CD4-positive, alpha-beta T cell treated with Interleukin-12 subunit alpha and Interleukin-12 subunit beta, for 1 hour (primary cell): Measurements from ENCODE around the gene KRTAP4-6.
A peak's percentile ranks its signal among the peaks of the same experiment; 100 is the strongest.
"Not testable (repeated sequence)": the region's sequence is repeated elsewhere in the genome, so short reads cannot be mapped to it uniquely, and the experiment has no call there.

Experiments
- DNase-seq: peaks from one replicate; pipeline ENCODE4 v3.0.0-alpha.2; 2020

Gene KRTAP4-6

DNA sequence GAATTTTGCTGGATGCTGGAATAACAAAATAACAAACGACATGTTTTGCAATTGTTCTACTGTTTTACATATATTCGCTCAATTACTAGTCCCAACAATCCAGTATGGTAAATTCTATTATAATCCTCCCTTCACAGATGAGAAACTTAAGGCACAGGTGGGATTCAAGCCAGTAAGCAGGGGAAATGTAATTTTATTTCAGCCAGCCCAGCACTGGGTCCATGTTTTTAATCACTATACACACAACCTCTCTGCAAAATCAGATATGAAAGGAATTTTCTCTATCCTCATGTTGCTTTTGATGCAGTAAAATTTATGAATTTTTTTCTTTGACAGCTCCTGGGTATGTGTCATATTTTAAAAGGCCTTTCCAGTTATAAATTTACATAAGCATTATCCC, 4.9 kb upstream of the KRTAP4-6 start:
- no peak for DNase-seq

DNA sequence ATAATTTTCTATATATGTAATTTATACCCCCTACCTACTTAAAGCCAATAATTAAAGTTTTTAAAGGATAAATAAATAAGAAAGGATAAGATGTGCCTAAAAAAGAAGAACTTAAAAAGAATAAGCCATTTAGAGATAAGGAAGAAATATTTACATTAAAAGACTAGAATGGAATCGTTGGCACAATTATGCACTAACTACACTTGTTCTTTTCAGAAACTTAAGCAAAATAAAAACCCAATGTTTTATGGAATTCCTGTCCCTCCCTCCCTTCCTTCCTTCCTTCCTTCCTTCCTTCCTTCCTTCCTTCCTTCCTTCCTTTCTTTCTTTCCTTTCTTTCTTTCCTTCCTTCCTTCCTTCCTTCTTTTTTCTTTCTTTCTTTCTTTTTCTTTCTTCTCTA, 4.5 kb upstream of the KRTAP4-6 start:
- no peak for DNase-seq

DNA sequence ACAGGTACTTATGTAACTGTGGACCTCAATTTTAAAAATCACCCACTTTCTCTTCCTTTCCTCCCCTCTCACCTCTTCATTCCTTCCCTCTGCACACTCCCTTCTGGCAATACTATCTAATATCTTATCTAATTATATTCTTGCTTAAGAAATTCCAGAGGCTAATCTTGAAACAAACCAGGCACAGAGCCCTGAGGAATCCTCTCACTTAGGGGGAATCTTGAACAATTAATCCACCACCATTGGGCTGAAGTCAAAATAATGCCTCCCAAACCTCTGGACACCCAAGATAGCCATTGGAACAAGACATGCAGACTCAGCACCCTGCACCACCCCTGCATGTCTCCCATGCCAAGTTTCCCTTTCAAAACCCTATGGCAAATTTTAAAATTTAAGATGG, 1.0 kb upstream of the KRTAP4-6 start:
- no peak for DNase-seq

DNA sequence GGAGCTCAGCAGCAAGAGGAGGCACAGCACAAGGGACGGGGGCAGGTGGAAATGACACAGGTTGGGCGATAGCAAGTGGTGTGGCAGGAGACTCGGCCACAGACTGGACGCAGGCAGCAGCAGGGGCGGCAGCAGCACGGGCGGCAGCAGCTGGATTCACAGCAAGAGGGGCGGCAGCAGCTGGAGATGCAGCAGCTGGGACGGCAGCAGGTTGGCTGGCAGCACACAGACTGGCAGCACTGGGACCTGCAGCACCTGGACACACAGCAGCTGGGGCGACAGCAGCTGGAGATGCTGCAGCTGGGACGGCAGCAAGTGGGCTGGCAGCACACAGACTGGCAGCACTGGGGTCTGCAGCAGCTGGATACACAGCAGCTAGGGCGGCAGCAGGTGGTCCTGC, 479 bp downstream of the KRTAP4-6 start:
- DNase-seq = not testable (repeated sequence)

DNA sequence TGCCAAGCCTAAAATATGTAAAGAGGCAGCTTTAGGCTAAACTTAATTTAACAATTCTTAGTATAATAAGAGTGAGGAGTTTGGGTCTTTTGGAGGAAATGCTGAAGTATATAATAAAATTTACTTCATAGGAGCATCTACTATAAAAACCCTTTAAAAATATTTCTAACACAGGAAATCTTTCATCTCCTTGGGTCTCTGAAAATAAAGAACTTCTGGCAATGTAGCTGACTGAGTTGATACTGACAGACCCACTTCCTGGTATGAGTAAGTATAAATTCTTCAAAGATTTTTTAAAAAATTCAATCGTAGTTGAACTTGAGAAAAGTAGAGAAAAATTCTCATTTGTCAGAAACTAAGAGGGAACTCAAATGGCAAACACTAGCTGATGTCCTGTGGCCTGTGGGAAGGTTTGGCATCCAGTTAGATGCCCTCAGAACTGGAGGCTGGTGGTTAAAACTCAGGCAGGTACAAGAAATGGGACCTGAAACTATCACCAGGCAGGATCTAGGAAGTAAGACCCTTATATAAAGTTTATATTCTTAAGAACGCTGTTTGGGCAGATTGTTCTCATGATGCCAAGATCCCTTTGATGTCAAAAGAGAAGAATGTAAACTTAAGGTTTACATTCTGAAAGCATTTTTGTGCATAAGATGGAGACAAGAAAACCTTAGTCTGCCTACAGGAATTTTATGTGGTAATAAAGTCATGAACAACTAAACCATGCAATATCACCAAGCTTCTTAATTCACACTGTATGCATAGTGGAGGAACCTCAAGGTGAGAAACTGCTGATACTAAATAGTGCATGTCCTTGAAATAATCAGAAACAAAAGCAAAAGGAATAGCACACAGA, 6.2 kb downstream of the KRTAP4-6 start:
- DNase-seq = no peak

DNA sequence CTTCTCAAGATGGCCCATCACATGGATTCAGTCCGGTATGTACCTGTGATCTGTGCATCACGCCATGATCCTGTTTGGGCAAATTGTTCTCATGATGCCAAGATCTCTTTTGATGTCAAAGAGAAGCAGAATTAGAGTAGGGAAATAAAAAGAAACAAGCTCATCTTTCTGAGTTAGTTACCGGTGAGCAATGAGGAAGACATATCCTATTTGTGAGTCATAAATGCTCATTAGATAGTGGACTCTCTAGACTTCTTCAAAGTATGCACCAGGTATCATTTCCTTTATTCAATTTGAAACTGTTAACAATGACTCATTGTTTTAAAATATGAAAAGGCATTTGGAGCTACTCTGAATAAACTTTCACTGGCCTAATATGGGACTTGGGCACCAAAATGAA, 8.4 kb downstream of the KRTAP4-6 start:
- no peak for DNase-seq

DNA sequence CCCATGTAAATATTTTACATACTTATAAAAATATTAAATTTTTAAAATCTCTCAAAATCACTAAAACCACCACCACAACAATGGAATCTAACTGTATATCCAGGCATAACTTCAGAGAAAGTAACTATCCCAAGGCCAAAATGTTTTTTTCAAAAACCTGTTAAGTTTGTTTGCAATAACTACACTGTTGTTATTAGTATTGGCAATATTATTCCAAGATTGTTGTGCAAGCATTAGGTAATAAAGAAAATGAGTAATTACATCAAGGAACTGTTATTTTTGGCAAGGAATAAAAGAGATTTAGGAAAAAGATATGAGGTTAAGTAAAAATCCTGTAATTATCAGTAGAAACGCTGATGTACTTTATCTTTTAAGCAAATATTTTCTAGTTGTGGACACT, 13.0 kb downstream of the KRTAP4-6 start:
- no peak for DNase-seq

DNA sequence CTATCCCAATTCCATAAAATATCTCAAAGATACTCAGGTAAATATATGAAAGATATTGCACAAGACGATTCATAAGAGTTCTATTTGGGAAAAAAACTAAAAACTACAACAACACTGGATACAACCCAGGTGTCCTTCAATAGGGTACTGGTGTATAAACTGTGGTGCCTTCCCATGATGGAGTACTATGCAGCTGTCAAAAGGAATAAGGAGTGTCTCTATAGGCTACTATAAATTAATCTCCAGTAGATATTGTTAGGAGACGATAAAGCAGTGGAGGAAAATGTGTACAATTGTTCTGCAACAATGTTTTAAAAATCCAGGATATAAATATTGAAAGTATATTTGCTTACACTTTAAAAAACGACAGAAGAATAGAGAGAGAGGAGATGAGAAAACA, 13.9 kb downstream of the KRTAP4-6 start:
- no peak for DNase-seq

DNA sequence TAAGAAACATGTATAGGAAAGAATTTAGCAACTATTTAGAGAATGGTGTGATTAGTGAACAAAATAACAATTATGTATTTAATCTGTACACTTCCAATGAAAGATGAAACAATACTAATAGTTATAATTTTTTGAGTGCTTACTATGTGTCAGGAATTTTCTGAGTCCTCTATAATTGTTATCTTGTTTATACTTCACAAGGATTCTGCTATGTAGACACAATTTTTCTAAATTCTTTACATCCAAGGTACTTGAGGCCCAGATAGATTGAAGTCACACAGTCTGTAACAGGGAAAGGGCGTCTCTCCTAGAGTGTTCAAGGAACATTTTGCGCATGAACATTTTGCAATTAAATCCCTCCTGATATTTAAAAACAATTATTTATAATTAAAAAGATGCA, 15.3 kb downstream of the KRTAP4-6 start:
- DNase-seq = no peak

DNA sequence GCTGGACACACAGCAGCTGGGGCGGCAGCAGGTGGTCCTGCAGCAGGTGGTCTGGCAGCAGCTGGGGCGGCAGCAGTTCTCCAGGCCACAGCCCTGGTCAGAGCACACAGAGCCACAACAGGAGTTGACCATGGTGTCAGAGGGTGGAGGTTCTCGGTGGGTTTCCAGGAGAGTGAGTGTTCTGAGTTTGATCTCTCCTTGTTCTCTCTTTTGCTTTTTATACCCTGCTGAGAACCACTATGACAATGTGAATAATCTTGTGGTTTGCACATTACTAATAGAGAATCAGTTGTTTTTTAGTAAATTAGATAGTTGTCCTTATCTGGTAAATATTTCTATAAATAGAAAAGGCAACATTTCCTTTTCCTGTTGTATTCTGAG, 16.4 kb downstream of the KRTAP4-6 start, which contains the start of gene KRTAP4-12:
KRTAP4-12 (minus strand) TSS at position 192 of the 381 bp plus-strand sequence; CDS start at position 132, 60 bp downstream.
- not testable (repeated sequence) for DNase-seq

DNA sequence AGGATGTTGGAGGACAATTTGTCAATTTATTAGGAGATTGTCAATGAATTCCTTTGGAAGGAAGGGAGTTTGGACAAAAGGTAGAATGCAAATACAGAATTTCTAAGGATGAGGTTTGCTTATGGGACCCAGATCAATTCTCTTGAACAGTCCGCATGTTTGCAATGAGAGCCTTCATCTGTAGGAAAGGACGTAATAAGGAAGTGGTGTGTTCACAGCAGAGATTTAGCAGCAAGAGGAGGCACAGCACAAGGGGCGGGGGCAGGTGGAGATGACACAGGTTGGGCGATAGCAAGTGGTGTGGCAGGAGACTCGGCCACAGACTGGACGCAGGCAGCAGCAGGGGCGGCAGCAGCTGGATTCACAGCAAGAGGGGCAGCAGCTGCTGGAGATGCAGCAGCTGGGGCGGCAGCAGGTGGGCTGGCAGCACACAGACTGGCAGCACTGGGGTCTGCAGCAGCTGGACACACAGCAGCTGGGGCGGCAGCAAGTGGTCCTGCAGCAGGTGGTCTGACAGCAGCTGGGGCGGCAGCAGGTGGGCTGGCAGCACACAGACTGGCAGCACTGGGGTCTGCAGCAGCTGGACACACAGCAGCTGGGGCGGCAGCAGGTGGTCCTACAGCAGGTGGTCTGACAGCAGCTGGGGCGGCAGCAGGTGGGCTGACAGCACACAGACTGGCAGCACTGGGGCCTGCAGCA, 16.9 kb downstream of the KRTAP4-6 start:
- not testable (repeated sequence) for DNase-seq

DNA sequence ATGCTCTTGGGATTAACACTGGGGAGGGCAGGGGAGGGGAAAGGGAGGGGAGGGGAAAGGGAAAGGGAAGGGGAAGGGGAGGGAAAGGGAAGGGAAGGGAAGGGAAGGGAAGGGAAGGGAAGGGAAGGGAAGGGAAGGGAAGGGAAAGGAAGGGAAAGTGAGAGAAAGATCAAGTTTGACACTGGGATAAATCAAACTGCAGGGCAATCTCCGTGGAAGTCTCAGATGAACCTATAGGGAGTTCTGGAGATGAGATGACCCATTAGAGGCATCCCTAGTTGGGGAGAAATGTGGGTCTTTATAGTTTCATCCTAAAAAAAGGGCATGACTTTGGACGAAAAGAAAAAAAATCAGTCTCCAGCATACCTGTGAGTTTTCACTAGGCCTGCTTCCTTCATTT, 18.6 kb downstream of the KRTAP4-6 start:
- DNase-seq = no peak

DNA sequence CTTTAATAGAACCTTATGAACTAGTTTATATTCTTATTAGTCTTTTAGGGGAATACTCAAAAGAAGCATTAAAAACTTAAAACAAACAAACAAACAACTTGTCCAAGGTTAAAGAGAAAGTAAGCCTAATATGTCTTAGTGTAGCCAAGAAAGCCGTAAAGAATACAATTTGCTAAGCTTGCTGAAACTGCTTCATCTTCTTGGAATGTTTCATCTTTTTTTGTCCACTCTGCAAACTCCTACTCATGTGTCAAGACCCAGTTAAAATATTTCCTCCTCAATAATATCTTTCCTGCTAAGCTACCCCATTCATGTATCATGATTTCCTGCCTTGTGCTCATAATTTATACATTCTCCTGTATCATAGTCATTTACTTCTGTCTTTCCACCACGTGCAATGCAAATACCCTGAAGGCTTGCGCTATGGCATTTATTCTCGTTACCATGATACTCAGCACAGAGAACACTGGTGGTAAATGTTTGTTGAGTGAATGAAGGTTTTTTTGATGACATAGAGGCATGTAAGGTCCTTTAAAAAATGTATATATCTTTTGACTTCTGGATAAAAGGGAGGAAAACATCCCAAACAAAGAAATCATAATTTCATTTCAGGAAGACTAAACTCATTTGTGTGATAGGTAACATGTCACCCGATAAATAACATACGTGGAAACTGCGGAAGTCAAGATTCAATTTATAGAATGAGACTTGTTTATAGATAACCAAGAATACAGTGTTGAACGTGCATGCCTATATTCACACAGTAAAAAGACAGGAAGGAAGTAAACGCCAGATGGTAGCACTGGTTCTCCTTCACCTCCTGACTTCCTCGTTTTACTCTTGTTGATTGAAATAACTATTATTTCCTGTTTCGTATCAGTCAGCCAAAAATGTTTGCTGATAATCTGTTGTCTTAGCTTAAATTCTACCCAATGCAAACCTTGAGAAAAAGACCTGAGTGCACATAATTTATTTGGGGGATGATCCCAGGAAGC, 20.4 kb downstream of the KRTAP4-6 start:
- peak; percentile 10 for DNase-seq

DNA sequence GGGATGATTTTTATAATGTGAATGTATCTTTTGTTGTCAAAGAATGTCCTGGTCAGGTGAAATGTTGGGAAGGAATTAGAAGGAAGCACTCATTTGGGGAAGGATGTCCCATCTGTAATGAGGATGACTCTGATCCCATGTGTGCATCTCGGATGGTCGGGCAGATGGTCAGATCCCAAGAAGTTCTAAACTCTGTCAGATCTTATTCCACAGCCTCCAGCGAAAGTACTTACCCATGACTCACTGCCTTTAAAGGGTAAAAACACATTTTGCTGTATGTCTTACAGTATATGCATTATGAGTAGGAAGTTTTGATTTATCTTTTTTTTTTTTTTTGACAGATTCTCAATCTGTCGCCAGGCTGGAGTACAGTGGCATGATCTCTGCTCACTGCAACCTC, 21.6 kb downstream of the KRTAP4-6 start:
- no peak for DNase-seq

DNA sequence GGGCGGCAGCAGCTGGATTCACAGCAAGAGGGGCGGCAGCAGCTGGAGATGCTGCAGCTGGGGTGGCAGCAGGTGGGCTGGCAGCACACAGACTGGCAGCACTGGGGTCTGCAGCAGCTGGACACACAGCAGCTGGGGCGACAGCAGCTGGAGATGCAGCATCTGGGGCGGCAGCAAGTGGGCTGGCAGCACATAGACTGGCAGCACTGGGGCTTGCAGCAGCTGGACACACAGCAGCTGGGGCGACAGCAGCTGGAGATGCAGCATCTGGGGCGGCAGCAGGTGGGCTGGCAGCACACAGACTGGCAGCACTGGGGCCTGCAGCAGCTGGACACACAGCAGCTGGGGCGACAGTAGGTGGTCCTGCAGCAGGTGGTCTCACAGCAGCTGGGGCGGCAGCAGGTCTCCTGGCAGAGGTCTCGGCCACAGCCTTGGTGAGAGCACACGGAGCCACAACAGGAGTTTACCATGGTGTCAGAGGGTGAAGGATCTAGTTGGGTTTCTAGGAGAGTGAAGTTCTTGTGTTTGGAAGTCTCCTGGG, 22.4 kb downstream of the KRTAP4-6 start, which contains the start of gene KRTAP4-11:
KRTAP4-11 (minus strand) TSS at position 528 of the 541 bp plus-strand sequence; CDS start at position 470, 58 bp downstream.
- DNase-seq = not testable (repeated sequence)

DNA sequence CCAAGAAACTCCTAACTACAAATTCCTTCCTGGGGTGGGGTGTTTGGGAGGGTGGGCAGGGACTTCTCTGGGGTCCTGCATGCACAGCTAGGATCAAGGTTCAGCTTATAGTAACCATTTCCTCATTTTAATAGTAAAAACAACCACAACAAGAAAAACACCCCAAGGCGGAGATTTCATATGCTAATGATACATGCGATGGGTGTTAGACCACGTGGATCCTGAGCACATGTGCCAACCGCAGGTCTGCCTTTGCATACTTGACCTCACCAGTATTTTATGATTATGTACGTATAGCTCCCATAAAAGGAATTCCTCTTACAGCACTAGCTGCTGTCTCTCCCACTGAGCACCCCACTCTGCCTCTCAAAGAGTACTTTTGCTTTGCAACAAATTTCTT, 24.0 kb downstream of the KRTAP4-6 start:
- no peak for DNase-seq

DNA sequence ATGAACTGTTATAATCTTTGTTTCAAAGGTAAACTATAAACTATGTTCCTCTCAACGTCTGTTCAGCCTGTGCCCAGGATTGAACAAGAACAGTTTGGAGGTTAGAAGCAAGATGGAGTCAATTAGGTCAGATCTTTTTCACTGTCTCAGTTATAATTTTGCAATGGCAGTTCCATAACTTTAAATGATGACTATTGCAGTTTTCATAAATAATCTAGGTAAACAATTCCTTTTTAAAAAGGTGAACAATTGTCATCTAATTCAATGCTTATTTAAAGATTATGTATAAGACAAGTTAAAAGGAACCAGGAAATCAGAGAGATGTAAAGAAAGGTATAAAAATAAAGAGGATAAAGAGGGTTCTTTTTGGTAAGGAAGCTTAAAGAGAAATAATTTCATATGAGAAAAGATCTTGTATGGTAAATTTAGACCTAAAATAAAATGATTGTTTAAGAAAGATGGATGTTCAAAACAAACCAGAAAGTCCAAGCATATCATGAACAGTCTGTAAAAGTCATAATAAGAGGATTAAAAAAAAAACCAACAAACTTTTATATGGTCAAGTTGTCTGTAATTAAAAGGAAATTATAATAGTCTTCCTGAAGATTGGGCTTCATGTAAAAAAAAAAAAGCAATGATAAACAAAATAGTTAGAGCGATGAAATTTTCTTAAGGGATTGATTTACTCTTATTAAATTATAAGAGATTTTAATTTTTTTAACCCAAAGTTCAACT, 29.0 kb downstream of the KRTAP4-6 start:
- no peak for DNase-seq

DNA sequence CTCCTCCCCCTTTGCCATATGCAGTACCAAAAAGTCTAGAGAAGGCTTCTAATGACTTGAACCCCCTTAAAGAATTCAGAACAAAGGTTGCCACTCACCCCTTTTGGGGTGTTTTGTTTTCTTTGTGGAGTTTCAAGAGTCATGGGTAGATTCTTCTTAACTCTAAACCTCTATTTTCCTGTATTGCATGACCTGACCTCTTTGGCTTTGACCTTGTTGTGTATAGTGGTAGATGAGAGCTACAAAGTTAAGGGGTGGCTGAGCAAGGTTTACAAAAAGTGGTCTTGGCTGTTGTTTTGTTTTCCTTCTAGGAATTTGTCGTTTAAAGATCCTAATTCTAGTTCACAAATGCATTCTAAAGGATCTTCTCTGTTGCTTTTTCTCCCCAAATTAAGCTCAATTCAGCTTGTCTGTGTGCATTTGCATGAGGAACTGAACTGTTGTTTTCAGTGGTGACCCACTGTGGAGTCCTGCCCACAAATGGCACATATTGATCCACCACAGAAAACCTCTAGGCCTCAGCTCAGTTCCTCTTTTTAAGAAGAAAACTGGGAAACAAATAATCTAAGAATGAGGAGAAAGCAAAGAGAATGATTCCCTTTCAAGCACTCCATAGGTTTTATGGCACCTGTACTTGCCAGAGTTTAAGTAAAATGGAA, 31.5 kb downstream of the KRTAP4-6 start:
- DNase-seq = not testable (repeated sequence)

DNA sequence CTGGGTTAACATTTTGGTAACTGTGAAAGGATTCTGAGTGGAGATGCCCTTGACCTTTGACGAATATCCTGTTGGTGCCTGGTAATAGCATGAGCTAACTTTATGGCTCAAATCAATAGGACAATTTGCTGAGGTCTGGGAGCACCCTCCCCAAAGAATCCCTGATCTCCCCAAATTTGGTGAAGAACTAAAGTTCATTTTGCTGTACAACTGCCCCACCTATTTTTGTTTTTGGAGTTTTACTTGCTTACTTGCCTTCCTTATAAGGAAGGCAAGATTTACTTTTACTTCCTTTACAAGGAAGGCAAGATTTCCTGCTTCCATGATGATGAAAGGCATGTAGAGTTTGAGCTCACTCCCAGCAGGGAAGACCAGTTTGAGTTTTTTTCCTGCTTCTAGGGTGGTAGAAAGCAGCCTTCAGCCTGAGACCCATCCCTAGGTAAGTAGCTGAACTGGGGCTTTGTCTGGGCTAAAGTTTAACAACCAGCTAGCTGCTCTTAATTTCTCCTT, 32.3 kb downstream of the KRTAP4-6 start:
- no peak for DNase-seq

DNA sequence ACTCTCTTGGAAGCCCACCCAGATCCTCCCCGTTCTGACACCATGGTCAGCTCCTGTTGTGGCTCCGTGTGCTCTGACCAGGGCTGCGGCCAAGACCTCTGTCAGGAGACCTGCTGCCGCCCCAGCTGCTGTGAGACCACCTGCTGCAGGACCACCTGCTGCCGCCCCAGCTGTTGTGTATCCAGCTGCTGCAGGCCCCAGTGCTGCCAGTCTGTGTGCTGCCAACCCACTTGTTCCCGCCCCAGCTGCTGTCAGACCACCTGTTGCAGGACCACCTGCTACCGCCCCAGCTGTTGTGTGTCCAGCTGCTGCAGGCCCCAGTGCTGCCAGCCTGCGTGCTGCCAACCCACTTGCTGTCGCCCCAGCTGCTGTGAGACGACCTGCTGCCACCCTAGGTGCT, 35.0 kb downstream of the KRTAP4-6 start, which contains the start of gene KRTAP4-9:
KRTAP4-9 (plus strand) TSS at position 43 of the 400 bp plus-strand sequence; CDS start at position 43, 0 bp downstream.
- DNase-seq = not testable (repeated sequence)
